H1 (cell line): Measurements from ENCODE around the gene MSI2. TPM values are rescaled to one million over a fixed set of nuclear protein-coding genes. Genes with fewer than 3 reads are reported as not detected.

Experiments
- CHD1 ChIP-seq: IDR thresholded peaks from 2 replicates; pipeline ENCODE4 v1.6.1; 2012; ENCODE audit warnings: low read depth, low read length, improper control_type of control experiment
- CHD2 ChIP-seq: IDR thresholded peaks from 2 replicates; pipeline ENCODE4 v1.6.1; 2012; ENCODE audit warnings: low read length, improper control_type of control experiment
- CHD7 ChIP-seq: fragments of 300-600 bp; sonication (generic); IDR thresholded peaks from 2 replicates; pipeline ENCODE4 v1.7.1; 2012; ENCODE audit warnings: low read length, moderate library complexity, mild to moderate bottlenecking, inconsistent platforms; ENCODE audit not compliant: insufficient replicate concordance
- HDAC2 ChIP-seq, 2 experiments: fragments of 300-600 bp in 1 of 2; sonication (generic) in 1 of 2; IDR thresholded peaks; 2 replicates each; pipeline ENCODE4 v1.6.1; 2011 to 2012; ENCODE audit warnings: low read depth in 2 of 2, low read length in 2 of 2, mild to moderate bottlenecking in 2 of 2, moderate library complexity in 2 of 2, borderline replicate concordance in 1 of 2, inconsistent platforms in 1 of 2
- JUND ChIP-seq: IDR thresholded peaks from 2 replicates; pipeline ENCODE4 v1.6.1; 2011; ENCODE audit warnings: mild to moderate bottlenecking, improper control_type of control experiment, low read length
- MAFK ChIP-seq: IDR thresholded peaks from 2 replicates; pipeline ENCODE4 v1.6.1; 2012; ENCODE audit warnings: low read depth, mild to moderate bottlenecking, improper control_type of control experiment, low read length
- PHF8 ChIP-seq: fragments of 200-600 bp; sonication (generic); conservative IDR thresholded peaks from 2 replicates; pipeline ENCODE4 v1.7.1; 2012; ENCODE audit warnings: low read depth, mild to moderate bottlenecking, inconsistent platforms, low read length, moderate library complexity
- SP2 ChIP-seq: IDR thresholded peaks from 2 replicates; pipeline ENCODE4 v1.6.1; 2012; ENCODE audit warnings: mild to moderate bottlenecking, low read length, inconsistent platforms
- polyA plus RNA-seq, 7 experiments: library from polyadenylated mRNA; depleted of rRNA in 3 of 7; stranded (reverse) in 5 of 7; unstranded in 2 of 7; fragments of >200 nt in 5 of 7; fragments of 200-250 nt in 2 of 7; gene quantifications; 1 replicate in 5 of 7; 2 replicates in 1 of 7; 4 replicates in 1 of 7; pipeline versions ENCODE4 v1.2.1 to v1.2.3, GENCODE V29; 2011 to 2013; ENCODE audit warnings: missing spikeins in 2 of 7, mixed read lengths in 2 of 7
- total RNA-seq: library from RNA; stranded (reverse); fragmentation: NEBNext Ultra II Directional; extraction: Animal tissue kit (Norgen Biotek cat#: 25700); gene quantifications from 2 replicates; pipeline ENCODE4 v1.2.1, GENCODE V29; 2021

Gene MSI2
- total and polyA plus RNA-seq, 2 of the 8 experiments (the other 6 are each of a cell fraction or from before 2014, with no cell fraction given) = 36.7 to 80.6 TPM

- TF ChIP-seq CHD7 (no peak), SP2 (no peak), CHD1 (no peak), CHD2 (no peak), PHF8 (no peak), JUND (no peak), HDAC2 (IDR thresholded peaks at IDR 0.05; ENCODE audit: borderline replicate concordance in 1 of 2, low read depth in 2 of 2, low read length in 2 of 2) (no peak), MAFK (no peak)
Measured at GRCh38 chr17:57447990-57448758, 191.9 kb downstream of the MSI2 start (continued).
